GM12878 (cell line): ENCODE results near the gene LRP2BP. TPM values are rescaled to one million over a fixed set of nuclear protein-coding genes. Genes with fewer than 3 reads are reported as not detected.

Source experiments
- ATAC-seq: fragments of 200-7000 bp; cut with Tn5 transposase; 3 replicates; pipeline ENCODE4 v1.9.1; 2020; ENCODE audit warnings: mild to moderate bottlenecking, moderate library complexity
- BruUV-seq: library from RNA; stranded (reverse); fragments of 400-500 nt; replicated peaks from 2 replicates; lab custom pipeline; 2021; lab: Mats Ljungman, UMichigan
- CTCF ChIA-PET: fragments of 300-600 bp; sonication (Branson Sonifier 250); formaldehyde crosslinking; extraction: SDS; loops from one replicate; lab custom pipeline; 2021; ENCODE audit warnings: inconsistent platforms; lab: Yijun Ruan, JAX
- POLR2A ChIA-PET: fragments of 350-600 bp; formaldehyde crosslinking; extraction: SDS; loops from one replicate; lab custom pipeline; 2021; ENCODE audit warnings: inconsistent platforms; lab: Charles Lee
- RAD21 ChIA-PET: fragments of 300-600 bp; sonication (Branson Sonifier 250); formaldehyde crosslinking; loops from one replicate; lab custom pipeline; 2023; ENCODE audit warnings: antibody characterized with exemption; ENCODE audit not compliant: unreplicated experiment; lab: Charles Lee
- SMC1A ChIA-PET: fragments of 300-600 bp; sonication (Branson Sonifier 250); formaldehyde crosslinking; loops from one replicate; lab custom pipeline; 2023; ENCODE audit not compliant: unreplicated experiment, uncharacterized antibody; lab: Charles Lee
- DNase-seq: peaks from one replicate; pipeline ENCODE4 v3.0.0-alpha.2; 2011; ENCODE audit warnings: low read depth, low spot score
- FAIRE-seq: peaks from 3 replicates; lab custom pipeline; 2011; peaks lifted over from hg19 to GRCh38; lab: Jason Lieb, UNC
- H2AFZ ChIP-seq: 2 replicates; pipeline ENCODE4 v1.6.0; 2011; ENCODE audit warnings: low read depth, low read length, control low read depth; ENCODE audit not compliant: control insufficient read depth
- H3K27ac ChIP-seq: 2 replicates; pipeline ENCODE4 v1.5.1; 2011; ENCODE audit warnings: control low read depth; ENCODE audit not compliant: control insufficient read depth, insufficient read depth
- H3K27me3 ChIP-seq, 2 experiments: replicated peaks in 1 of 2; 2 replicates each; pipeline versions ENCODE4 v1.6.0 to v1.6.1; 2011; ENCODE audit warnings: low read length in 1 of 2; ENCODE audit not compliant: control insufficient read depth in 2 of 2, insufficient read depth in 2 of 2
- H3K36me3 ChIP-seq, 2 experiments: 2 replicates each; pipeline ENCODE4 v1.5.1; 2011; ENCODE audit warnings: low read length in 1 of 2; ENCODE audit not compliant: control insufficient read depth in 2 of 2, insufficient read depth in 2 of 2
- H3K4me1 ChIP-seq: 2 replicates; pipeline ENCODE4 v1.6.1; 2011; ENCODE audit warnings: mild to moderate bottlenecking, low read length, moderate library complexity, mixed read lengths; ENCODE audit not compliant: control insufficient read depth, insufficient read depth
- H3K4me2 ChIP-seq: 2 replicates; pipeline ENCODE4 v1.6.0; 2011; ENCODE audit warnings: control low read depth; ENCODE audit not compliant: control insufficient read depth, insufficient read depth
- H3K4me3 ChIP-seq: fragments of 200-600 bp; sonication (generic); 2 replicates; pipeline ENCODE4 v1.5.1; 2016
- H3K79me2 ChIP-seq: 2 replicates; pipeline ENCODE4 v1.6.0; 2011; ENCODE audit warnings: low read length; ENCODE audit not compliant: control insufficient read depth, insufficient read depth
- H3K9ac ChIP-seq: 2 replicates; pipeline ENCODE4 v1.8.0; 2011; ENCODE audit warnings: low read length, control low read depth, mixed read lengths; ENCODE audit not compliant: control insufficient read depth, insufficient read depth
- H3K9me3 ChIP-seq: replicated peaks from 3 replicates; pipeline ENCODE4 v1.5.1; 2011; ENCODE audit warnings: mild to moderate bottlenecking, low read length; ENCODE audit not compliant: control insufficient read depth, insufficient read depth
- H4K20me1 ChIP-seq: 2 replicates; pipeline ENCODE4 v1.6.0; 2011; ENCODE audit not compliant: control insufficient read depth, insufficient read depth
- CTCF ChIP-seq, 3 experiments: IDR thresholded peaks in 2 of 3; conservative IDR thresholded peaks in 1 of 3; 2 replicates each; pipeline ENCODE4 v1.5.1; 2011; ENCODE audit warnings: low read depth in 3 of 3, low read length in 3 of 3, mild to moderate bottlenecking in 3 of 3, control low read depth in 2 of 3, moderate library complexity in 2 of 3, inconsistent platforms in 1 of 3, mixed read lengths in 1 of 3; ENCODE audit not compliant: control insufficient read depth in 2 of 3, insufficient read depth in 1 of 3; ENCODE audit errors: extremely low read depth in 1 of 3
- NR2C1 ChIP-seq: fragments of 450-650 bp; IDR thresholded peaks from 2 replicates; pipeline ENCODE4 v1.6.1; 2017; ENCODE audit warnings: antibody characterized with exemption, mild to moderate bottlenecking, moderate library complexity
- SUPT20H ChIP-seq: IDR thresholded peaks from 2 replicates; pipeline ENCODE4 v1.6.1; 2011; ENCODE audit warnings: low read depth, mild to moderate bottlenecking, low read length, moderate library complexity, borderline replicate concordance; ENCODE audit not compliant: control insufficient read depth
- ZBTB4 ChIP-seq: fragments of 450-650 bp; formaldehyde crosslinking; IDR thresholded peaks from 2 replicates; pipeline ENCODE4 v1.4.0; 2022; ENCODE audit warnings: mild to moderate bottlenecking, moderate library complexity
- ZNF207 ChIP-seq: fragments of 450-650 bp; IDR thresholded peaks from 2 replicates; pipeline ENCODE4 v1.6.1; 2014; ENCODE audit warnings: antibody characterized with exemption, mild to moderate bottlenecking, borderline replicate concordance
- ZZZ3 ChIP-seq: IDR thresholded peaks from 2 replicates; pipeline ENCODE4 v1.6.1; 2011; ENCODE audit warnings: low read depth; ENCODE audit not compliant: control insufficient read depth, insufficient read length
- WGBS: methylation state at CpG from one replicate; pipeline ENCODE4 v1.1.6; 2016; ENCODE audit warnings: low lambda C conversion rate; ENCODE audit not compliant: insufficient replicate concordance, insufficient coverage; ENCODE audit errors: missing lambda C conversion rate; 5-methylcytosine and 5-hydroxymethylcytosine counted together
- in situ Hi-C: fragments of 300-500 bp; cut with MboI; formaldehyde crosslinking; loops from 9 replicates; pipeline ENCODE4 v1.14.3; 2018; ENCODE audit warnings: mixed read lengths
- intact Hi-C: fragments of 100-400 bp; cut with micrococcal nuclease; formaldehyde crosslinking; loops from one replicate; pipeline ENCODE4 v1.14.2; 2022; ENCODE audit not compliant: unreplicated experiment
- polyA plus RNA-seq, 11 experiments: library from polyadenylated mRNA; depleted of rRNA in 4 of 11; unstranded in 6 of 11; stranded (reverse) in 5 of 11; fragments of >200 nt; fragmentation: Nextera tagmentation in 4 of 11; fragmentation: Illumina TruSeq in 1 of 11; extraction: Ambion mirVana in 4 of 11; extraction: Trizol in 1 of 11; gene quantifications; 1 replicate in 1 of 11; 2 replicates in 10 of 11; pipeline versions ENCODE4 v1.2.1 to v1.2.3, GENCODE V29; 2011 to 2016; ENCODE audit warnings: inconsistent platforms in 2 of 11, missing spikeins in 2 of 11, low read depth in 1 of 11
- total RNA-seq, 4 experiments: library from RNA; depleted of rRNA in 3 of 4; stranded (reverse); fragments of >200 nt in 3 of 4; fragmentation: Illumina TruSeq in 1 of 4; extraction: Trizol in 1 of 4; gene quantifications; 2 replicates each; pipeline versions ENCODE4 v1.2.1 to v1.2.3, GENCODE V29; 2013 to 2021

The LRP2BP gene
- total and polyA plus RNA-seq, 10 of the 15 experiments (the other 5 are each of a cell fraction or from before 2014, with no cell fraction given): 0.27 to 5.2 (median 1.0) TPM

GRCh38 chr4:185429660-185430059, 33.9 kb upstream of the LRP2BP start (continued):
- TF ChIP-seq ZBTB4 (CRISPR knock-in tag): no peak

GRCh38 chr4:185426960-185427688, 31.4 kb upstream of the LRP2BP start:
- POLR2A ChIA-PET: interaction anchor here (0.7 to 4.0 kb wide), 3 partner anchors 24 to 593 kb away, joined by 3 to 37 read pairs (median 3); partner anchors contain the start of genes ANKRD37 and LRP2BP

More at GRCh38 chr4:185426960-185427688, 31.4 kb upstream of the LRP2BP start:
- H3K9ac ChIP-seq: no peak overlapping the region
- ChIA-PET RAD21 (interaction anchor here (1.2 to 3.3 kb wide), 4 partner anchors 10 to 242 kb away, joined by 3 to 21 read pairs (median 4); no protein-coding TSS in a partner anchor), CTCF (interaction anchor here (1.1 to 1.4 kb wide), 2 partner anchors 10 to 29 kb away, joined by 3 to 4 read pairs; no protein-coding TSS in a partner anchor), SMC1A (interaction anchor here (0.9 to 3.5 kb wide), 5 partner anchors 22 to 50 kb away, joined by 3 to 25 read pairs (median 4); partner anchors contain the start of genes ANKRD37 and LRP2BP)
- intact Hi-C loops (no loop called here), in situ Hi-C loops (no loop called here)
- H3K79me2 ChIP-seq: peaks cover 15% of the 10 kb centered on the region
- no peak overlapping the region for H3K4me2 ChIP-seq
- 0 out of 4 replicates have a peak, but pooled peaks cover 0 to under 1% of the 10 kb centered on the region in 2 experiments for H3K36me3 ChIP-seq
- H2AFZ ChIP-seq: no peak overlapping the region
- H3K4me3 ChIP-seq: no peak overlapping the region
- TF ChIP-seq CTCF (IDR thresholded peaks at IDR 0.05 in 2 of 3, conservative IDR thresholded peaks at IDR 0.05 in 1 of 3; ENCODE audit: control insufficient read depth in 2 of 3, extremely low read depth in 1 of 3, insufficient read depth in 1 of 3, low read depth in 3 of 3, low read length in 3 of 3) (no peak), ZZZ3 (no peak), ZNF207 (no peak), NR2C1 (no peak), SUPT20H (no peak)
- H3K27ac ChIP-seq: no peak overlapping the region
- no TSS peak for BruUV-seq
- H3K27me3 ChIP-seq: no peaks in the 10 kb centered on the region
- DNase-seq (no peak), ATAC-seq (no peak), FAIRE-seq (no peak)
- no peaks in the 10 kb centered on the region for H4K20me1 ChIP-seq
- 76% methylated on average over 21 of the region's 22 CpGs for WGBS
- H3K4me1 ChIP-seq: no peaks in the 10 kb centered on the region
- H3K9me3 ChIP-seq: no peaks in the 10 kb centered on the region
